Ovary (tissue), 9 donors: ENCODE results near the gene ZNF341. TPM values are rescaled to one million over a fixed set of nuclear protein-coding genes. Genes with fewer than 3 reads are reported as not detected.

Experiments
- DNase-seq, 5 donors: peaks; one replicate each; pipeline ENCODE4 v3.0.0-alpha.2; 2019 to 2020
- H3K27ac ChIP-seq, 2 donors: fragments of 200-600 bp; one replicate each; pipeline versions ENCODE4 v1.5.1 to v1.8.0; 2019 to 2022
- H3K27me3 ChIP-seq: fragments of 200-600 bp; one replicate; pipeline ENCODE4 v1.8.0; 2022
- H3K36me3 ChIP-seq: fragments of 200-600 bp; sonication (generic); one replicate; pipeline ENCODE4 v1.5.1; 2019
- H3K4me1 ChIP-seq: one replicate; pipeline ENCODE4 v1.8.1; 2013; ENCODE audit warnings: mild to moderate bottlenecking, moderate library complexity; ENCODE audit not compliant: insufficient read depth
- H3K4me3 ChIP-seq: fragments of 200-600 bp; sonication (generic); one replicate; pipeline ENCODE4 v1.5.1; 2017
- H3K9me3 ChIP-seq, 2 donors: fragments of 200-600 bp in 1 of 2; sonication (generic) in 1 of 2; one replicate each; pipeline versions ENCODE4 v1.5.1 to v1.8.1; 2013 to 2019; ENCODE audit warnings: mild to moderate bottlenecking in 1 of 2, moderate library complexity in 1 of 2
- EP300 ChIP-seq: sonication (generic); formaldehyde crosslinking; IDR thresholded peaks from one replicate; pipeline ENCODE4 v1.6.1; 2017; ENCODE audit warnings: antibody characterized with exemption
- POLR2A ChIP-seq: fragments of 450-650 bp; IDR thresholded peaks from one replicate; pipeline ENCODE4 v1.6.1; 2017; ENCODE audit warnings: antibody characterized with exemption, mild to moderate bottlenecking, moderate library complexity
- WGBS, 3 donors: extraction: QIAGEN DNeasy Blood & Tissue Kit in 1 of 3; methylation state at CpG; one replicate each; pipeline versions ENCODE4 v1.1.5 to v1.1.7; 2013 to 2017; 5-methylcytosine and 5-hydroxymethylcytosine counted together
- intact Hi-C, 4 donors: fragments of 100-400 bp; cut with DNase I; formaldehyde crosslinking; loops; one replicate each; pipeline versions ENCODE4 v1.11.0 to v1.15.1; 2022 to 2023
- polyA plus RNA-seq, 2 donors: library from polyadenylated mRNA; stranded (reverse); fragments of 200-250 nt in 1 of 2; fragments of 350-450 nt in 1 of 2; fragmentation: Illumina TruSeq in 1 of 2; extraction: RNeasy Lipid Tissue Mini Kit (QIAGEN cat#74804) in 1 of 2; gene quantifications; one replicate each; pipeline ENCODE4 v1.2.3, GENCODE V29; 2013 to 2014
- total RNA-seq, 7 donors: library from RNA; depleted of rRNA in 2 of 7; stranded (reverse); fragments of >200 nt in 2 of 7; fragmentation: NEBNext Ultra II Directional in 3 of 7; extraction: Animal tissue kit (Norgen Biotek cat#: 25700) in 3 of 7; gene quantifications; one replicate each; pipeline versions ENCODE4 v1.1.0 to v1.2.4, GENCODE V29; 2016 to 2023
- TF ChIP-seq, protein P1 (sequence below), 3 donors: fragments of 450-650 bp in 2 of 3; fragments of 200-600 bp in 1 of 3; IDR thresholded peaks; one replicate each; pipeline versions ENCODE4 v1.5.1 to v1.8.0; 2016 to 2022; ENCODE audit warnings: antibody characterized with exemption in 3 of 3, mild to moderate bottlenecking in 1 of 3
- donor health status: DM: no; HTN: no; CAD: no; lungs with moderate emphysema.
- donor health status: DM: no; HTN: no; CAD: no.
- donor health status: Bipolar disorder and iron deficiency.
- donor health status: DM: yes; HTN: yes; CAD: no.
- donor health status: DM: no; HTN: no; CAD: no.
- donor health status: DM: yes; HTN: yes; CAD: no.

Gene ZNF341
- total and polyA plus RNA-seq, 9 donors, result 1.2 to 3.8 (median 1.6) TPM

DNA sequence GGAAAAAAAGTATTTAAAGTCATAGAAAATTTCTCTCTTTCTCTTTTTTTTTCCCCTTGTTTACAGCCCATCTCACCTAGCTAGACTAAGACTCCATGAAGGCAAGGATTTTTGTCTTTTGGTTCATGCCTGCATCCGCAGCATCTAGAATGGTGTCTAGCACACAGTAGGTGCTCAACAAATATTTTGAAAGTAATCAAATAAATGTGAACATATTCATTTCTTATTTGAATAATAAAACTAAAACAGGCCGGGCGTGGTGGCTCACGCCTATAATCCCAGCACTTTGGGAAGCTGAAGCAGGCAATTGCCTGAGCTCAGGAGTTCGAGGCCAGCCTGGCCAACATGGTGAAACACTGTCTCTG lies 4.7 kb upstream of the ZNF341 start:
- intact Hi-C loops, result no loop called here
- Histone ChIP-seq H3K36me3 (no peaks in the 10 kb centered on the region), H3K4me1 (peaks cover 5% of the 10 kb centered on the region), H3K27ac (no peak overlapping the region), H3K27me3 (no peaks in the 10 kb centered on the region), H3K9me3 (no peaks in the 10 kb centered on the region), H3K4me3 (no peak overlapping the region)
- no peak for DNase-seq
- 92 to 94% (median 92%) methylated on average over 5 of the region's 5 CpGs for WGBS, 3 donors
- TF ChIP-seq EP300, result no peak
- no peak for TF ChIP-seq POLR2A
- TF ChIP-seq, protein P1, sequence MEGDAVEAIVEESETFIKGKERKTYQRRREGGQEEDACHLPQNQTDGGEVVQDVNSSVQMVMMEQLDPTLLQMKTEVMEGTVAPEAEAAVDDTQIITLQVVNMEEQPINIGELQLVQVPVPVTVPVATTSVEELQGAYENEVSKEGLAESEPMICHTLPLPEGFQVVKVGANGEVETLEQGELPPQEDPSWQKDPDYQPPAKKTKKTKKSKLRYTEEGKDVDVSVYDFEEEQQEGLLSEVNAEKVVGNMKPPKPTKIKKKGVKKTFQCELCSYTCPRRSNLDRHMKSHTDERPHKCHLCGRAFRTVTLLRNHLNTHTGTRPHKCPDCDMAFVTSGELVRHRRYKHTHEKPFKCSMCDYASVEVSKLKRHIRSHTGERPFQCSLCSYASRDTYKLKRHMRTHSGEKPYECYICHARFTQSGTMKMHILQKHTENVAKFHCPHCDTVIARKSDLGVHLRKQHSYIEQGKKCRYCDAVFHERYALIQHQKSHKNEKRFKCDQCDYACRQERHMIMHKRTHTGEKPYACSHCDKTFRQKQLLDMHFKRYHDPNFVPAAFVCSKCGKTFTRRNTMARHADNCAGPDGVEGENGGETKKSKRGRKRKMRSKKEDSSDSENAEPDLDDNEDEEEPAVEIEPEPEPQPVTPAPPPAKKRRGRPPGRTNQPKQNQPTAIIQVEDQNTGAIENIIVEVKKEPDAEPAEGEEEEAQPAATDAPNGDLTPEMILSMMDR (IDR thresholded peaks at IDR 0.05), result no peak

DNA sequence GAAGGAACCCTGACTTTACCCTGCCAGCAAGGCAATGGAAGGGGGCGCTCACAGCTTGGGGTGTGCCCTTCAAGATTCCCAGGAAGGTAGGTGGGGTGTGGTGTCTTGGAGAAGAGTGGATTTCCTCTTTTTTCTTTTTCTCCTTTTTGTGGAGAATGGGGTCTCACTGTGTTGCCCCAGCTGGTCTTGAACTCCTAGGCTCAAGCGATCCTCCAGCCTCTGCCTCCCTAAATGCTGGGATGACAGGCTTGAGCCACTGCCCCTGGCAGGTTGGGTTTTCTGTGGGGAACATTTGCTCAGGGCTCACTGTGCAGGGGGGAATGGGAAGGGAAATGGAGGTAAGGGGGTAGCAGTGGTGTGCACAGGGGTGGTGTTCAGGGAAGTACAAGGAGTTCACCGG lies 4.0 kb upstream of the ZNF341 start:
- no peak for DNase-seq
- H3K4me1 ChIP-seq, result peaks cover 6% of the 10 kb centered on the region
- H3K27me3 ChIP-seq, result no peaks in the 10 kb centered on the region
- no peak overlapping the region for H3K4me3 ChIP-seq
- no peaks in the 10 kb centered on the region for H3K36me3 ChIP-seq
- no peak for TF ChIP-seq POLR2A
- TF ChIP-seq EP300, result no peak
- TF ChIP-seq, protein P1 (IDR thresholded peaks at IDR 0.05), result no peak
- no peak overlapping the region for H3K27ac ChIP-seq
- WGBS, 3 donors, result 87 to 90% (median 88%) methylated on average over 3 of the region's 3 CpGs
- intact Hi-C loops, result no loop called here
- no peaks in the 10 kb centered on the region for H3K9me3 ChIP-seq

DNA sequence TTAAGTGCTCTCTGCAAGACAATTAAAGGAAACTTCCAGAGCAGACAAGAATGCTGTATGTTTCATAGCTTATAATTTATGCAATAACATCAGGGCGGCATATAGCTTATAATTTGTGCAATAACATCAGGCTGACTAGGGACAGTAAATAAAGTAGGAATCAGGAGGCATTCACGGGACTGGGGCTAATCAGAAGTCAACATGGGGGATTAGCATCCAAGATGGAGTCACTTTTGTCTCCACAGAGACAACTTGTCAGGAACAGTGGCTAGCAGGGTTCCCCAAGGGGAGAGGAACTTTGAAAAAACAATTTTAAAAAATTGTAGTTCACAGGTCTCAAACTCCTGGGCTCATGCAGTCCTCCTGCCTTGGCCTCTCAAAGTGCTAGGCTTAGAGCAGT lies 3.3 kb upstream of the ZNF341 start:
- Histone ChIP-seq H3K36me3 (no peaks in the 10 kb centered on the region), H3K27ac (no peak overlapping the region), H3K4me3 (no peak overlapping the region), H3K4me1 (peaks cover 8% of the 10 kb centered on the region), H3K9me3 (no peaks in the 10 kb centered on the region), H3K27me3 (no peaks in the 10 kb centered on the region)
- WGBS, 3 donors, result 69 to 70% (median 69%) methylated on average over 2 of the region's 2 CpGs
- TF ChIP-seq POLR2A, result no peak
- TF ChIP-seq EP300, result no peak
- TF ChIP-seq, protein P1 (IDR thresholded peaks at IDR 0.05), result no peak
- intact Hi-C loops, result no loop called here
- no peak for DNase-seq

DNA sequence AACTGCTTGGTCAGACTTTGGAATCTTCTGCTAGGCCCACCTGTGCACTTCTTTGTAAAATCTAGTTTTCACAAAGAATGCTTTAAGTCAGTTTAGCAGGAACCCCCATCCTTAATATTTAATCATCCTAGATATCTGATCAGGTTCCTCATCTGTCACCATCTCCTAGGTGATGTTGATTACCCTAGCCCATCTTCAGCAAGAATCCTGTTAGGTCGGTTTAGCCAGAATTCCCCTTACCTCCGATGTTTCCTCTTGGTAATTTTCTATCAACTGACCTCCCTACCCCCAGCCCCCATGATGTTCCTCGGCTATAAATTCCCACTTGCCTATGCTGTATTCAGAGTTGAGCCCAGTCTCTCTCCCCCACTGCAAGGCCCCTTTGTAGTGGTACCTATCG lies 2.7 kb upstream of the ZNF341 start:
- peaks cover 11% of the 10 kb centered on the region for H3K4me1 ChIP-seq
- TF ChIP-seq, protein P1 (IDR thresholded peaks at IDR 0.05), result no peak
- TF ChIP-seq POLR2A, result no peak
- TF ChIP-seq EP300, result no peak
- no peak overlapping the region for H3K4me3 ChIP-seq
- no peak overlapping the region for H3K27ac ChIP-seq
- intact Hi-C loops, result no loop called here
- H3K9me3 ChIP-seq, result no peaks in the 10 kb centered on the region
- no peak for DNase-seq
- no peaks in the 10 kb centered on the region for H3K27me3 ChIP-seq
- H3K36me3 ChIP-seq, result no peaks in the 10 kb centered on the region
- WGBS, 3 donors, result 63 to 73% (median 72%) methylated on average over 4 of the region's 4 CpGs
